Measurements from ENCODE around the gene ZNF711.
A peak's percentile ranks its signal among the peaks of the same experiment; 100 is the strongest.
"Not testable (repeated sequence)": the region's sequence is repeated elsewhere in the genome, so short reads cannot be mapped to it uniquely, and the experiment has no call there.

ZNF711 gene

GRCh38 chrX:85243155-85243554, 636 bp upstream of the ZNF711 start:
- ATAC-seq = no peak
- no peak for TF ChIP-seq OSR1 (CRISPR knock-in tag; IDR thresholded peaks at IDR 0.05)
- TF ChIP-seq ESRRG (CRISPR knock-in tag; IDR thresholded peaks at IDR 0.05) = no peak
- no peak for TF ChIP-seq ISL1 (CRISPR knock-in tag; IDR thresholded peaks at IDR 0.05)
- TF ChIP-seq ZNF8 (CRISPR knock-in tag; IDR thresholded peaks at IDR 0.05) = no peak

GRCh38 chrX:85244450-85245211, 840 bp downstream of the ZNF711 start:
- peak; percentile 76 for ATAC-seq
- no peak for TF ChIP-seq POU6F1 (CRISPR knock-in tag; IDR thresholded peaks at IDR 0.05; ENCODE audit: borderline replicate concordance, low read depth)
- no peak for TF ChIP-seq OSR1 (CRISPR knock-in tag; IDR thresholded peaks at IDR 0.05)
- TF ChIP-seq ZFP30 (CRISPR knock-in tag; IDR thresholded peaks at IDR 0.05) = no peak
- TF ChIP-seq BACH2 (CRISPR knock-in tag; IDR thresholded peaks at IDR 0.05; ENCODE audit: borderline replicate concordance) = no peak
- no peak for TF ChIP-seq CSRNP3 (CRISPR knock-in tag; IDR thresholded peaks at IDR 0.05)
- TF ChIP-seq RARB (CRISPR knock-in tag; IDR thresholded peaks at IDR 0.05) = no peak
- no peak for TF ChIP-seq TCF4 (CRISPR knock-in tag; IDR thresholded peaks at IDR 0.05; ENCODE audit: borderline replicate concordance)
- no peak for TF ChIP-seq ISL1 (CRISPR knock-in tag; IDR thresholded peaks at IDR 0.05)
- TF ChIP-seq CSDC2 (CRISPR knock-in tag; IDR thresholded peaks at IDR 0.05) = no peak
- no peak for TF ChIP-seq TOX (CRISPR knock-in tag; IDR thresholded peaks at IDR 0.05; ENCODE audit: borderline replicate concordance)
- TF ChIP-seq ZNF70 (CRISPR knock-in tag; IDR thresholded peaks at IDR 0.05) = no peak
- no peak for TF ChIP-seq ZFP3 (CRISPR knock-in tag; IDR thresholded peaks at IDR 0.05)
- no peak for TF ChIP-seq SNAI2 (CRISPR knock-in tag; IDR thresholded peaks at IDR 0.05)
- no peak for TF ChIP-seq ZNF8 (CRISPR knock-in tag; IDR thresholded peaks at IDR 0.05)
- no peak for TF ChIP-seq GLIS3 (CRISPR knock-in tag; IDR thresholded peaks at IDR 0.05)

- not testable (repeated sequence) for ATAC-seq
Measured at GRCh38 chrX:85285286-85285685, 41.5 kb downstream of the ZNF711 start.

- no peak for ATAC-seq
- TF ChIP-seq ZNF8 (CRISPR knock-in tag; IDR thresholded peaks at IDR 0.05) (no peak), ARNTL (CRISPR knock-in tag; IDR thresholded peaks at IDR 0.05; ENCODE audit: borderline replicate concordance, low read depth) (no peak)
Measured at GRCh38 chrX:85288992-85289723, 45.4 kb downstream of the ZNF711 start.

- TF ChIP-seq ISL1 (CRISPR knock-in tag; IDR thresholded peaks at IDR 0.05) (no peak), RARB (CRISPR knock-in tag; IDR thresholded peaks at IDR 0.05) (no peak), ZNF8 (CRISPR knock-in tag; IDR thresholded peaks at IDR 0.05) (no peak), ZNF70 (CRISPR knock-in tag; IDR thresholded peaks at IDR 0.05) (no peak), ESRRG (CRISPR knock-in tag; IDR thresholded peaks at IDR 0.05) (no peak), PATZ1 (CRISPR knock-in tag; IDR thresholded peaks at IDR 0.05; ENCODE audit: borderline replicate concordance) (no peak), OSR1 (CRISPR knock-in tag; IDR thresholded peaks at IDR 0.05) (no peak), SNAI2 (CRISPR knock-in tag; IDR thresholded peaks at IDR 0.05) (no peak), CSRNP3 (CRISPR knock-in tag; IDR thresholded peaks at IDR 0.05) (no peak)
- no peak for ATAC-seq
Measured at GRCh38 chrX:85303544-85303943, 59.8 kb downstream of the ZNF711 start.
